GM12878 (cell line): ENCODE data around the gene DYSF. TPM values are rescaled to one million over a fixed set of nuclear protein-coding genes. Genes with fewer than 3 reads are reported as not detected.
A peak's percentile ranks its signal among the peaks of the same experiment; 100 is the strongest.

Source experiments
- ATAC-seq: fragments of 200-7000 bp; cut with Tn5 transposase; 3 replicates; pipeline ENCODE4 v1.9.1; 2020; ENCODE audit warnings: mild to moderate bottlenecking, moderate library complexity
- BruUV-seq: library from RNA; stranded (reverse); fragments of 400-500 nt; replicated peaks from 2 replicates; lab custom pipeline; 2021; lab: Mats Ljungman, UMichigan
- CTCF ChIA-PET: fragments of 300-600 bp; sonication (Branson Sonifier 250); formaldehyde crosslinking; extraction: SDS; loops from one replicate; lab custom pipeline; 2021; ENCODE audit warnings: inconsistent platforms; lab: Yijun Ruan, JAX
- POLR2A ChIA-PET: fragments of 350-600 bp; formaldehyde crosslinking; extraction: SDS; loops from one replicate; lab custom pipeline; 2021; ENCODE audit warnings: inconsistent platforms; lab: Charles Lee
- RAD21 ChIA-PET: fragments of 300-600 bp; sonication (Branson Sonifier 250); formaldehyde crosslinking; loops from one replicate; lab custom pipeline; 2023; ENCODE audit warnings: antibody characterized with exemption; ENCODE audit not compliant: unreplicated experiment; lab: Charles Lee
- SMC1A ChIA-PET: fragments of 300-600 bp; sonication (Branson Sonifier 250); formaldehyde crosslinking; loops from one replicate; lab custom pipeline; 2023; ENCODE audit not compliant: unreplicated experiment, uncharacterized antibody; lab: Charles Lee
- DNase-seq: peaks from one replicate; pipeline ENCODE4 v3.0.0-alpha.2; 2011; ENCODE audit warnings: low read depth, low spot score
- FAIRE-seq: peaks from 3 replicates; lab custom pipeline; 2011; peaks lifted over from hg19 to GRCh38; lab: Jason Lieb, UNC
- H2AFZ ChIP-seq: 2 replicates; pipeline ENCODE4 v1.6.0; 2011; ENCODE audit warnings: low read depth, low read length, control low read depth; ENCODE audit not compliant: control insufficient read depth
- H3K27ac ChIP-seq: 2 replicates; pipeline ENCODE4 v1.5.1; 2011; ENCODE audit warnings: control low read depth; ENCODE audit not compliant: control insufficient read depth, insufficient read depth
- H3K27me3 ChIP-seq, 2 experiments: replicated peaks in 1 of 2; 2 replicates each; pipeline versions ENCODE4 v1.6.0 to v1.6.1; 2011; ENCODE audit warnings: low read length in 1 of 2; ENCODE audit not compliant: control insufficient read depth in 2 of 2, insufficient read depth in 2 of 2
- H3K36me3 ChIP-seq, 2 experiments: 2 replicates each; pipeline ENCODE4 v1.5.1; 2011; ENCODE audit warnings: low read length in 1 of 2; ENCODE audit not compliant: control insufficient read depth in 2 of 2, insufficient read depth in 2 of 2
- H3K4me1 ChIP-seq: 2 replicates; pipeline ENCODE4 v1.6.1; 2011; ENCODE audit warnings: mild to moderate bottlenecking, low read length, moderate library complexity, mixed read lengths; ENCODE audit not compliant: control insufficient read depth, insufficient read depth
- H3K4me2 ChIP-seq: 2 replicates; pipeline ENCODE4 v1.6.0; 2011; ENCODE audit warnings: control low read depth; ENCODE audit not compliant: control insufficient read depth, insufficient read depth
- H3K4me3 ChIP-seq: fragments of 200-600 bp; sonication (generic); 2 replicates; pipeline ENCODE4 v1.5.1; 2016
- H3K79me2 ChIP-seq: 2 replicates; pipeline ENCODE4 v1.6.0; 2011; ENCODE audit warnings: low read length; ENCODE audit not compliant: control insufficient read depth, insufficient read depth
- H3K9ac ChIP-seq: 2 replicates; pipeline ENCODE4 v1.8.0; 2011; ENCODE audit warnings: low read length, control low read depth, mixed read lengths; ENCODE audit not compliant: control insufficient read depth, insufficient read depth
- H3K9me3 ChIP-seq: replicated peaks from 3 replicates; pipeline ENCODE4 v1.5.1; 2011; ENCODE audit warnings: mild to moderate bottlenecking, low read length; ENCODE audit not compliant: control insufficient read depth, insufficient read depth
- H4K20me1 ChIP-seq: 2 replicates; pipeline ENCODE4 v1.6.0; 2011; ENCODE audit not compliant: control insufficient read depth, insufficient read depth
- BCL3 ChIP-seq: IDR thresholded peaks from 2 replicates; pipeline ENCODE4 v1.6.1; 2011; ENCODE audit warnings: borderline replicate concordance, low read depth, mild to moderate bottlenecking, moderate library complexity, low read length; ENCODE audit not compliant: insufficient read depth, poor library complexity, severe bottlenecking
- FOXM1 ChIP-seq: IDR thresholded peaks from 2 replicates; pipeline ENCODE4 v1.6.1; 2012; ENCODE audit warnings: low read depth, mild to moderate bottlenecking, inconsistent platforms, low read length, moderate library complexity
- NFYA ChIP-seq: IDR thresholded peaks from 2 replicates; pipeline ENCODE4 v1.6.1; 2011; ENCODE audit warnings: low read depth, mild to moderate bottlenecking, low read length, improper control_type of control experiment, borderline replicate concordance
- TAF1 ChIP-seq: IDR thresholded peaks from 2 replicates; pipeline ENCODE4 v1.6.1; 2011; ENCODE audit warnings: mild to moderate bottlenecking, low read depth, low read length, borderline replicate concordance
- USF2 ChIP-seq: IDR thresholded peaks from 2 replicates; pipeline ENCODE4 v1.6.1; 2011; ENCODE audit warnings: low read depth, low read length, improper control_type of control experiment, borderline replicate concordance
- ZZZ3 ChIP-seq: IDR thresholded peaks from 2 replicates; pipeline ENCODE4 v1.6.1; 2011; ENCODE audit warnings: low read depth; ENCODE audit not compliant: control insufficient read depth, insufficient read length
- WGBS: methylation state at CpG from one replicate; pipeline ENCODE4 v1.1.6; 2016; ENCODE audit warnings: low lambda C conversion rate; ENCODE audit not compliant: insufficient replicate concordance, insufficient coverage; ENCODE audit errors: missing lambda C conversion rate; 5-methylcytosine and 5-hydroxymethylcytosine counted together
- in situ Hi-C: fragments of 300-500 bp; cut with MboI; formaldehyde crosslinking; loops from 9 replicates; pipeline ENCODE4 v1.14.3; 2018; ENCODE audit warnings: mixed read lengths
- intact Hi-C: fragments of 100-400 bp; cut with micrococcal nuclease; formaldehyde crosslinking; loops from one replicate; pipeline ENCODE4 v1.14.2; 2022; ENCODE audit not compliant: unreplicated experiment
- polyA plus RNA-seq, 11 experiments: library from polyadenylated mRNA; depleted of rRNA in 4 of 11; unstranded in 6 of 11; stranded (reverse) in 5 of 11; fragments of >200 nt; fragmentation: Nextera tagmentation in 4 of 11; fragmentation: Illumina TruSeq in 1 of 11; extraction: Ambion mirVana in 4 of 11; extraction: Trizol in 1 of 11; gene quantifications; 1 replicate in 1 of 11; 2 replicates in 10 of 11; pipeline versions ENCODE4 v1.2.1 to v1.2.3, GENCODE V29; 2011 to 2016; ENCODE audit warnings: inconsistent platforms in 2 of 11, missing spikeins in 2 of 11, low read depth in 1 of 11
- total RNA-seq, 4 experiments: library from RNA; depleted of rRNA in 3 of 4; stranded (reverse); fragments of >200 nt in 3 of 4; fragmentation: Illumina TruSeq in 1 of 4; extraction: Trizol in 1 of 4; gene quantifications; 2 replicates each; pipeline versions ENCODE4 v1.2.1 to v1.2.3, GENCODE V29; 2013 to 2021
- TF ChIP-seq, protein P1 (sequence below): IDR thresholded peaks from 2 replicates; pipeline ENCODE4 v1.6.1; 2011; ENCODE audit warnings: mild to moderate bottlenecking, low read depth, low read length, moderate library complexity; ENCODE audit not compliant: insufficient replicate concordance

The DYSF gene
- total and polyA plus RNA-seq, 10 of the 15 experiments (the other 5 are each of a cell fraction or from before 2014, with no cell fraction given), result under 0.01 to 0.15 (median 0.03) TPM; not detected in 7

DNA sequence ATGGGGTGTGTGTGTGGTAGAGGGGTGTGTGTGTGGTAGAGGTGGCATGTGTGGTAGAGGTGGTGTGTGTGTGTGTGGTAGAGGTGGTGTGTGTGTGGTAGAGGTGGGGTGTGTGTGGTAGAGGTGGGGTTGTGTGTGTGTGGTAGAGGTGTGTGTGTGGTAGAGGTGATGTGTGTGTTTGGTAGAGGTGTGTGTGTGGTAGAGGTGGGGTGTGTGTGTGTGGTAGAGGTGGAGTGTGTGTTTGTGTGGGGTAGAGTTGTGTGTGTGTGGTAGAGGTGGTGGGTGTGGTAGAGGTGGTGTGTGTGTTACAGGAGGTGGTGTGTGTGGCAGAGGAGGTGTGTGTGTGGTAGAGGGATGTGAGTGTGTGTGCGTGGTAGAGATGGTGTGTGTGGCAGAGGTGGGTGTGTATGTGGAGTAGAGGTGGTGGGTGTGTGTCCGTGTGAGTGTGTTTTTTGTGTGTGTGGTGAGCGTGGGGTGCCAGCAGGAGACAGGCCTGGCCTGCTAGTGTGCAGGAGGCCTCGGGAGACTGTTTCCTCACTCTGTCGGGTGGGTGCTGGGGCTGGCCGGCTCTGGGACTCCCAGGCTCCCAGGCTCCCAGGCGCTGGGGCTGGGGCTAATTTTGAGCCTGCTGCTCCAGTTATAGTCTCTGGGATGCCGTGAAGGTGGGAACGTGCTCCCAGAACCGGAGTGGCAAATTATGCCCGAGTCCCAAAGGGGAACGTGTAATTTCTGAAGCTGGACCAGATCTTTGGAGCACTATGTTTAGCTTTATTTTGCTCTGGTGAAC lies 165.2 kb downstream of the DYSF start:
- TF ChIP-seq FOXM1, result no peak
- TF ChIP-seq BCL3, result no peak
- TF ChIP-seq, protein P1, sequence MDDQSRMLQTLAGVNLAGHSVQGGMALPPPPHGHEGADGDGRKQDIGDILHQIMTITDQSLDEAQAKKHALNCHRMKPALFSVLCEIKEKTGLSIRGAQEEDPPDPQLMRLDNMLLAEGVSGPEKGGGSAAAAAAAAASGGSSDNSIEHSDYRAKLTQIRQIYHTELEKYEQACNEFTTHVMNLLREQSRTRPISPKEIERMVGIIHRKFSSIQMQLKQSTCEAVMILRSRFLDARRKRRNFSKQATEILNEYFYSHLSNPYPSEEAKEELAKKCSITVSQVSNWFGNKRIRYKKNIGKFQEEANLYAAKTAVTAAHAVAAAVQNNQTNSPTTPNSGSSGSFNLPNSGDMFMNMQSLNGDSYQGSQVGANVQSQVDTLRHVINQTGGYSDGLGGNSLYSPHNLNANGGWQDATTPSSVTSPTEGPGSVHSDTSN, result no peak
- TF ChIP-seq TAF1, result no peak
- no peak for TF ChIP-seq NFYA
- no peak for TF ChIP-seq ZZZ3
- TF ChIP-seq USF2, result no peak
- no peak overlapping the region for H3K4me2 ChIP-seq
- RAD21 ChIA-PET, result no interaction called here
- H3K4me1 ChIP-seq, result no peaks in the 10 kb centered on the region
- in situ Hi-C loops, result no loop called here
- DNase-seq (no peak), FAIRE-seq (peak; percentile 75), ATAC-seq (peak; percentile 37; the same call in 2 of the 3 replicates)
- H3K79me2 ChIP-seq, result no peaks in the 10 kb centered on the region
- BruUV-seq, result no TSS peak
- H3K27me3 ChIP-seq, result no peaks in the 10 kb centered on the region
- H3K9me3 ChIP-seq, result no peaks in the 10 kb centered on the region
- SMC1A ChIA-PET, result no interaction called here
- POLR2A ChIA-PET, result no interaction called here
- intact Hi-C loops, result no loop called here
- H3K36me3 ChIP-seq, result no peaks in the 10 kb centered on the region
- no peak overlapping the region for H3K9ac ChIP-seq
- H3K27ac ChIP-seq, result no peak overlapping the region
- H2AFZ ChIP-seq, result no peak overlapping the region
- WGBS, result 36% methylated on average over 10 of the region's 12 CpGs
- CTCF ChIA-PET, result no interaction called here
- no peaks in the 10 kb centered on the region for H4K20me1 ChIP-seq
- no peak overlapping the region for H3K4me3 ChIP-seq
